Measurements from ENCODE around the gene PTCD1.

PTCD1 gene

DNA sequence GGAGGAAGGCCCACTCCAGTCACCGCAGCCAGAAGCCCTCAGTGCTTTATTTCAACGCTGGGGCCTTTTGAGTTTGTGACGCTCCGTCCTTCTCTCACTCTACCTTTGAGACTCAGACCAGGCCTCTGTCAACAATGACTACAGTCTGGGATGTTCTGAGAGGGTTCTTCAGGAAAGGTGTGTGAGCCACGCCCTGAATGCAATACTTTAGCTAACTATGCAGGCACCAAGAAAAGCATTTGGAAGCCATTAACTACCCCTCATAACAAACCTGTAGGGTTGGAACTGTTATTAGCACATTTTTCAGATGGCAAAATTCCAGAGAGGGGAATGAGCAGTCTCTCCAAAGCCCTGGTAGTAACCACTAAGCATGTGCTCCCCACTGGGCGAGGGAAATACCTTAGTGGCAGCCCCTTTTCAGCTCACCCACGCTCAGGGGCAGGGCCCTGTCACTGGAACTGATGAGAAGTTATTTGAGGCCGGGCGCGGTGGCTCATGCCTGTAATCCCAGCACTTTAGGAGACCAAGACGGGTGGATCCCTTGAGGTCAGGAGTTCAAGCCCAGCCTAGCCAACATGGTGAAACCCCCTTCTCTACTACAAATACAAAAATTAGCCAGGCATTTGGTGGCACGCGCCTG is 69.7 kb downstream of the PTCD1 start:
- no peak for DNase-seq (ENCODE audit: low read depth)
